HG02870 (cell line): Measurements from ENCODE around the gene NTRK3.
"Not testable (repeated sequence)": the region's sequence is repeated elsewhere in the genome, so short reads cannot be mapped to it uniquely, and the experiment has no call there.

Experiments
- ATAC-seq: cut with Tn5 transposase; IDR thresholded peaks from one replicate; pipeline ENCODE4 v1.9.1; 2021; ENCODE audit warnings: mild to moderate bottlenecking, moderate library complexity; ENCODE audit not compliant: unreplicated experiment

The NTRK3 gene

GRCh38 chr15:88080616-88081015, 175.9 kb downstream of the NTRK3 start:
- no peak for ATAC-seq

GRCh38 chr15:88077296-88078020, 179.1 kb downstream of the NTRK3 start:
- ATAC-seq = no peak

- no peak for ATAC-seq
Observed at GRCh38 chr15:88076328-88076727, 180.2 kb downstream of the NTRK3 start.

- ATAC-seq = no peak
Observed at GRCh38 chr15:88075102-88075501, 181.4 kb downstream of the NTRK3 start.

GRCh38 chr15:88074386-88074785, 182.2 kb downstream of the NTRK3 start:
- no peak for ATAC-seq

GRCh38 chr15:88073391-88073691, 183.2 kb downstream of the NTRK3 start:
- no peak for ATAC-seq

- ATAC-seq = no peak
Observed at GRCh38 chr15:88072598-88073390, 183.7 kb downstream of the NTRK3 start.

- ATAC-seq = not testable (repeated sequence)
Observed at GRCh38 chr15:88072133-88072532, 184.4 kb downstream of the NTRK3 start.

GRCh38 chr15:88071141-88071540, 185.4 kb downstream of the NTRK3 start:
- ATAC-seq = no peak

GRCh38 chr15:88069561-88069960, 187.0 kb downstream of the NTRK3 start:
- no peak for ATAC-seq

- ATAC-seq = no peak
Observed at GRCh38 chr15:88067331-88067685, 189.2 kb downstream of the NTRK3 start.

GRCh38 chr15:88066636-88067330, 189.8 kb downstream of the NTRK3 start:
- ATAC-seq = no peak

GRCh38 chr15:88061452-88061851, 195.1 kb downstream of the NTRK3 start:
- ATAC-seq = no peak

- ATAC-seq = no peak
Observed at GRCh38 chr15:88060383-88060782, 196.2 kb downstream of the NTRK3 start.

- ATAC-seq = no peak
Observed at GRCh38 chr15:88057836-88058235, 198.7 kb downstream of the NTRK3 start.

GRCh38 chr15:88049506-88049905, 207.0 kb downstream of the NTRK3 start:
- no peak for ATAC-seq

GRCh38 chr15:88048755-88049154, 207.8 kb downstream of the NTRK3 start:
- no peak for ATAC-seq

GRCh38 chr15:88048237-88048636, 208.3 kb downstream of the NTRK3 start:
- no peak for ATAC-seq

GRCh38 chr15:88046576-88047129, 209.9 kb downstream of the NTRK3 start:
- ATAC-seq = no peak

- ATAC-seq = no peak
Observed at GRCh38 chr15:88043396-88043795, 213.1 kb downstream of the NTRK3 start.

- no peak for ATAC-seq
Observed at GRCh38 chr15:88042047-88042446, 214.5 kb downstream of the NTRK3 start.

GRCh38 chr15:88040516-88040915, 216.0 kb downstream of the NTRK3 start:
- no peak for ATAC-seq
